GM10266 (cell line): ENCODE data around the gene VPS37C.

Experiments used
- DNase-seq: peaks from one replicate; pipeline ENCODE4 v3.0.0; 2012; ENCODE audit errors: extremely low spot score
- CTCF ChIP-seq: IDR thresholded peaks from 2 replicates; pipeline ENCODE4 v1.5.1; 2012; ENCODE audit warnings: mild to moderate bottlenecking, low read depth; ENCODE audit not compliant: control insufficient read depth, insufficient read depth; ENCODE audit errors: missing control alignments

VPS37C gene

GRCh38 chr11:61195719-61196118 is 34.5 kb upstream of the VPS37C start:
- DNase-seq: peak; percentile 1
- no peak for TF ChIP-seq CTCF

- no peak for TF ChIP-seq CTCF
- DNase-seq: no peak
These were observed 33.9 kb upstream of the VPS37C start for GRCh38 chr11:61194981-61195695.

GRCh38 chr11:61194169-61194671 is 33.0 kb upstream of the VPS37C start:
- no peak for TF ChIP-seq CTCF
- DNase-seq: peak; percentile 2

GRCh38 chr11:61193596-61193995 is 32.4 kb upstream of the VPS37C start:
- TF ChIP-seq CTCF: no peak

GRCh38 chr11:61189933-61190332 is 28.7 kb upstream of the VPS37C start:
- DNase-seq: no peak
- TF ChIP-seq CTCF: no peak

More at GRCh38 chr11:61193596-61193995, 32.4 kb upstream of the VPS37C start:
- DNase-seq: no peak

GRCh38 chr11:61187505-61188130 is 26.4 kb upstream of the VPS37C start:
- TF ChIP-seq CTCF: peak; percentile 97
- DNase-seq: peak; percentile 76

GRCh38 chr11:61186504-61186903 is 25.3 kb upstream of the VPS37C start:
- no peak for TF ChIP-seq CTCF
- DNase-seq: peak; percentile 2
